Measurements from ENCODE around the gene ASCL2. TPM values are rescaled to one million over a fixed set of nuclear protein-coding genes. Genes with fewer than 3 reads are reported as not detected.

Gene ASCL2
- total and polyA plus RNA-seq, 2 donors (not counting 3 experiments of a cell fraction or from before 2014, with no cell fraction given), result not detected

- H3K4me1 ChIP-seq (ENCODE audit: control insufficient read depth, extremely low read depth, insufficient read depth, low read length), result peaks cover 7% of the 10 kb centered on the region
- no peak overlapping the region for H3K27ac ChIP-seq (ENCODE audit: insufficient read depth, low read depth, low read length)
- intact Hi-C loops (cut with micrococcal nuclease) (loop anchor here (10.0 kb wide), 1 partner anchor 575 kb away; the partner anchor contains the start of gene CDKN1C), dilution Hi-C loops (cut with MboI; ENCODE audit: extremely low pct_ligation_motif_present, low sequenced_read_pairs) (no loop called here)
- no peaks in the 10 kb centered on the region for H4K20me1 ChIP-seq (replicated peaks; ENCODE audit: control insufficient read depth, extremely low read depth, insufficient read depth, low read length)
- POLR2A ChIA-PET, result no interaction called here
- no peak for DNase-seq (ENCODE audit: low read depth, low spot score)
- no peak for FAIRE-seq
- no peak overlapping the region for H3K9ac ChIP-seq (replicated peaks; ENCODE audit: extremely low read depth, insufficient read depth, low read length)
- no peaks in the 10 kb centered on the region for H3K9me1 ChIP-seq (replicated peaks; ENCODE audit: control insufficient read depth, extremely low read depth, insufficient read depth, low read length)
- no peak overlapping the region for H3K4me3 ChIP-seq (replicated peaks in 1 of 3; ENCODE audit: insufficient read depth in 1 of 3, low read depth in 1 of 3, low read length in 3 of 3)
- no peak overlapping the region for H2AFZ ChIP-seq (ENCODE audit: low read depth, low read length)
- CTCF ChIA-PET, result interaction anchor here (1.8 to 4.6 kb wide), 2 partner anchors 68 to 111 kb away, joined by 5 to 48 read pairs; partner anchors contain the start of gene CD81
- no peaks in the 10 kb centered on the region for H3K9me3 ChIP-seq (replicated peaks; ENCODE audit: control insufficient read depth, insufficient read depth, low read length)
- no peaks in the 10 kb centered on the region for H3K79me2 ChIP-seq (ENCODE audit: control insufficient read depth, insufficient read depth, low read length)
- no peaks in the 10 kb centered on the region for H3K27me3 ChIP-seq (ENCODE audit: control insufficient read depth in 2 of 2, insufficient read depth in 2 of 2, low read length in 2 of 2)
- no peak overlapping the region for H3K4me2 ChIP-seq (ENCODE audit: insufficient read depth, low read length)
- no TSS peak for BruUV-seq (replicated peaks)
- H3K36me3 ChIP-seq (ENCODE audit: control insufficient read depth in 2 of 2, extremely low read depth in 1 of 2, insufficient read depth in 2 of 2, low read length in 2 of 2), result no peaks in the 10 kb centered on the region
- TF ChIP-seq MAX (IDR thresholded peaks at IDR 0.05; ENCODE audit: insufficient read depth, insufficient read length), result no peak
- no peak for TF ChIP-seq POLR2AphosphoS5 (IDR thresholded peaks at IDR 0.05; ENCODE audit: insufficient read depth, low read depth, low read length)
- TF ChIP-seq POLR2A (IDR thresholded peaks at IDR 0.05; ENCODE audit: low read depth, low read length), result no peak
- TF ChIP-seq FOS (IDR thresholded peaks at IDR 0.05; ENCODE audit: borderline replicate concordance, insufficient read depth, low read length), result no peak
- TF ChIP-seq GATA2 (IDR thresholded peaks at IDR 0.05; ENCODE audit: insufficient read depth, insufficient read length, low read depth, low read length), result no peak
- TF ChIP-seq JUN (IDR thresholded peaks at IDR 0.05; ENCODE audit: borderline replicate concordance, insufficient read depth, insufficient read length, low read depth), result no peak
- TF ChIP-seq EZH2 (IDR thresholded peaks at IDR 0.05; ENCODE audit: borderline replicate concordance, low read depth, low read length, severe bottlenecking), result no peak
- TF ChIP-seq, protein P1, sequence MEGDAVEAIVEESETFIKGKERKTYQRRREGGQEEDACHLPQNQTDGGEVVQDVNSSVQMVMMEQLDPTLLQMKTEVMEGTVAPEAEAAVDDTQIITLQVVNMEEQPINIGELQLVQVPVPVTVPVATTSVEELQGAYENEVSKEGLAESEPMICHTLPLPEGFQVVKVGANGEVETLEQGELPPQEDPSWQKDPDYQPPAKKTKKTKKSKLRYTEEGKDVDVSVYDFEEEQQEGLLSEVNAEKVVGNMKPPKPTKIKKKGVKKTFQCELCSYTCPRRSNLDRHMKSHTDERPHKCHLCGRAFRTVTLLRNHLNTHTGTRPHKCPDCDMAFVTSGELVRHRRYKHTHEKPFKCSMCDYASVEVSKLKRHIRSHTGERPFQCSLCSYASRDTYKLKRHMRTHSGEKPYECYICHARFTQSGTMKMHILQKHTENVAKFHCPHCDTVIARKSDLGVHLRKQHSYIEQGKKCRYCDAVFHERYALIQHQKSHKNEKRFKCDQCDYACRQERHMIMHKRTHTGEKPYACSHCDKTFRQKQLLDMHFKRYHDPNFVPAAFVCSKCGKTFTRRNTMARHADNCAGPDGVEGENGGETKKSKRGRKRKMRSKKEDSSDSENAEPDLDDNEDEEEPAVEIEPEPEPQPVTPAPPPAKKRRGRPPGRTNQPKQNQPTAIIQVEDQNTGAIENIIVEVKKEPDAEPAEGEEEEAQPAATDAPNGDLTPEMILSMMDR (IDR thresholded peaks at IDR 0.05; ENCODE audit: extremely low read depth in 1 of 2, insufficient read depth in 1 of 2, low read depth in 1 of 2, low read length in 2 of 2), result no peak
- TF ChIP-seq MYC (IDR thresholded peaks at IDR 0.05; ENCODE audit: low read depth, low read length), result no peak
Observed at GRCh38 chr11:2309251-2310072, 39.1 kb upstream of the ASCL2 start.

All from endothelial cell of umbilical vein (primary cell).